ENCODE measurements around the gene RCL1. TPM values are rescaled to one million over a fixed set of nuclear protein-coding genes. Genes with fewer than 3 reads are reported as not detected.

Gene RCL1
- total and polyA plus RNA-seq, 7 experiments from 2014 or later: 21.5 to 39.4 (median 24.2) TPM

GRCh38 chr9:4796530-4796929, 3.8 kb downstream of the RCL1 start:
- H3K36me3 ChIP-seq (ENCODE audit: control insufficient read depth in 2 of 3, insufficient read depth in 3 of 3, low read length in 3 of 3): no peaks in the 10 kb centered on the region
- H3K36me3 Mint-ChIP-seq: peaks cover 0 to 11% (median 0%) of the 10 kb centered on the region in 5 donors
- ChIA-PET POLR2A (no interaction called here), CTCF (interaction anchor here (0.7 to 4.5 kb wide), 3 partner anchors 35 to 653 kb away, joined by 3 to 24 read pairs (median 3); partner anchors contain the start of gene CD274)
- no peaks in the 10 kb centered on the region for H3K27me3 ChIP-seq (ENCODE audit: control insufficient read depth in 2 of 2, insufficient read depth in 2 of 2, low read length in 2 of 2)
- peaks cover 34 to 77% (median 67%) of the 10 kb centered on the region in 7 donors for H3K4me1 Mint-ChIP-seq
- H3K4me1 ChIP-seq (ENCODE audit: control insufficient read depth in 2 of 2, insufficient read depth in 2 of 2, low read length in 2 of 2): peaks cover 4 to 21% of the 10 kb centered on the region in 2 donors
- H3K9me3 ChIP-seq (ENCODE audit: control insufficient read depth in 2 of 3, low read length in 3 of 3): no peaks in the 10 kb centered on the region
- no peaks in the 10 kb centered on the region for H3K9me3 Mint-ChIP-seq
- H3K27ac Mint-ChIP-seq: no peak overlapping the region
- no peaks in the 10 kb centered on the region for H3K27me3 Mint-ChIP-seq
- no peak overlapping the region for H3K27ac ChIP-seq (ENCODE audit: low read depth, low read length)
- ATAC-seq: no peak
- no peak for DNase-seq
- intact Hi-C loops (cut with micrococcal nuclease): loop anchor here in 1 of 2 donors (10.0 kb wide), 1 partner anchor 538 kb away; the partner anchor contains the start of gene RLN1
- no peak overlapping the region for H3K4me3 ChIP-seq (ENCODE audit: low read length)
- no peak overlapping the region for H3K4me3 Mint-ChIP-seq

- DNase-seq (no peak), ATAC-seq (no peak)
- Mint-ChIP-seq H3K27ac (peak overlapping the region in 1 of 9 donors; percentile 26), H3K4me1 (peaks cover 31 to 73% (median 61%) of the 10 kb centered on the region in 7 donors), H3K4me3 (peak overlapping the region in 1 of 10 donors; percentile 1), H3K36me3 (peaks cover 0 to 13% (median 0%) of the 10 kb centered on the region in 5 donors), H3K9me3 (no peaks in the 10 kb centered on the region), H3K27me3 (no peaks in the 10 kb centered on the region)
- H3K27ac ChIP-seq (ENCODE audit: low read depth, low read length): no peak overlapping the region
- no peaks in the 10 kb centered on the region for H3K9me3 ChIP-seq (ENCODE audit: control insufficient read depth in 2 of 3, low read length in 3 of 3)
- H3K4me1 ChIP-seq (ENCODE audit: control insufficient read depth in 2 of 2, insufficient read depth in 2 of 2, low read length in 2 of 2): peaks cover 4 to 16% of the 10 kb centered on the region in 2 donors
- no peak overlapping the region for H3K4me3 ChIP-seq (ENCODE audit: low read length)
- H3K27me3 ChIP-seq (ENCODE audit: control insufficient read depth in 2 of 2, insufficient read depth in 2 of 2, low read length in 2 of 2): no peaks in the 10 kb centered on the region
- CTCF ChIA-PET: interaction anchor here (4.5 kb wide), 1 partner anchor 36 kb away, joined by 24 read pairs; no protein-coding TSS in a partner anchor
- POLR2A ChIA-PET: no interaction called here
- no peaks in the 10 kb centered on the region for H3K36me3 ChIP-seq (ENCODE audit: control insufficient read depth in 2 of 3, insufficient read depth in 3 of 3, low read length in 3 of 3)
- intact Hi-C loops (cut with micrococcal nuclease): loop anchor here in 1 of 2 donors (1.0 to 10.0 kb wide), 2 partner anchors 35 to 538 kb away; partner anchors contain the start of gene RLN1
Observed at GRCh38 chr9:4796988-4797853, 4.5 kb downstream of the RCL1 start.

- DNase-seq: no peak
- no peak for ATAC-seq
- H3K27me3 Mint-ChIP-seq: no peaks in the 10 kb centered on the region
- peak overlapping the region in 2 of 10 donors; percentile 1 to 17 for H3K4me3 Mint-ChIP-seq
- H3K36me3 Mint-ChIP-seq: peaks cover 0 to 13% (median 0%) of the 10 kb centered on the region in 5 donors
- Histone ChIP-seq H3K4me1 (ENCODE audit: control insufficient read depth in 2 of 2, insufficient read depth in 2 of 2, low read length in 2 of 2) (peaks cover 4 to 16% of the 10 kb centered on the region in 2 donors), H3K27ac (ENCODE audit: low read depth, low read length) (peak overlapping the region; percentile 4), H3K27me3 (ENCODE audit: control insufficient read depth in 2 of 2, insufficient read depth in 2 of 2, low read length in 2 of 2) (no peaks in the 10 kb centered on the region), H3K9me3 (ENCODE audit: control insufficient read depth in 2 of 3, low read length in 3 of 3) (no peaks in the 10 kb centered on the region), H3K36me3 (ENCODE audit: control insufficient read depth in 2 of 3, insufficient read depth in 3 of 3, low read length in 3 of 3) (no peaks in the 10 kb centered on the region), H3K4me3 (ENCODE audit: low read length) (no peak overlapping the region)
- intact Hi-C loops (cut with micrococcal nuclease): loop anchor here in 1 of 2 donors (1.0 to 10.0 kb wide), 2 partner anchors 36 to 537 kb away; partner anchors contain the start of gene RLN1
- no peaks in the 10 kb centered on the region for H3K9me3 Mint-ChIP-seq
- peak overlapping the region in 3 of 9 donors; percentile 6 to 26 (median 21) for H3K27ac Mint-ChIP-seq
- peaks cover 31 to 72% (median 60%) of the 10 kb centered on the region in 7 donors for H3K4me1 Mint-ChIP-seq
- ChIA-PET POLR2A (no interaction called here), CTCF (interaction anchor here (4.5 kb wide), 1 partner anchor 36 kb away, joined by 24 read pairs; no protein-coding TSS in a partner anchor)
Observed at GRCh38 chr9:4797854-4798150, 5.1 kb downstream of the RCL1 start.

- Histone ChIP-seq H3K27me3 (ENCODE audit: control insufficient read depth in 2 of 2, insufficient read depth in 2 of 2, low read length in 2 of 2) (no peaks in the 10 kb centered on the region), H3K4me1 (ENCODE audit: control insufficient read depth in 2 of 2, insufficient read depth in 2 of 2, low read length in 2 of 2) (peaks cover 4 to 16% of the 10 kb centered on the region in 2 donors), H3K9me3 (ENCODE audit: control insufficient read depth in 2 of 3, low read length in 3 of 3) (no peaks in the 10 kb centered on the region), H3K4me3 (ENCODE audit: low read length) (no peak overlapping the region), H3K27ac (ENCODE audit: low read depth, low read length) (peak overlapping the region; percentile 4), H3K36me3 (ENCODE audit: control insufficient read depth in 2 of 3, insufficient read depth in 3 of 3, low read length in 3 of 3) (no peaks in the 10 kb centered on the region)
- Mint-ChIP-seq H3K4me3 (peak overlapping the region in 2 of 10 donors; percentile 1 to 17), H3K27ac (peak overlapping the region in 3 of 9 donors; percentile 21 to 48 (median 26)), H3K4me1 (peaks cover 33 to 78% (median 66%) of the 10 kb centered on the region in 7 donors), H3K27me3 (no peaks in the 10 kb centered on the region), H3K36me3 (peaks cover 0 to 13% (median 6%) of the 10 kb centered on the region in 5 donors), H3K9me3 (no peaks in the 10 kb centered on the region)
- CTCF ChIA-PET: interaction anchor here (0.6 to 4.5 kb wide), 2 partner anchors 10 to 37 kb away, joined by 3 to 24 read pairs; no protein-coding TSS in a partner anchor
- intact Hi-C loops (cut with micrococcal nuclease): loop anchor here in 1 of 2 donors (10.0 kb wide), 1 partner anchor 536 kb away; the partner anchor contains the start of gene RLN1
- DNase-seq (no peak), ATAC-seq (no peak)
- POLR2A ChIA-PET: no interaction called here
Observed at GRCh38 chr9:4798281-4799032, 5.7 kb downstream of the RCL1 start.

- no peak for ATAC-seq
- DNase-seq: no peak
- intact Hi-C loops (cut with micrococcal nuclease): loop anchor here in 1 of 2 donors (10.0 kb wide), 1 partner anchor 536 kb away; the partner anchor contains the start of gene RLN1
- H3K27me3 ChIP-seq (ENCODE audit: control insufficient read depth in 2 of 2, insufficient read depth in 2 of 2, low read length in 2 of 2): no peaks in the 10 kb centered on the region
- Mint-ChIP-seq H3K27ac (no peak overlapping the region), H3K4me1 (peaks cover 28 to 76% (median 61%) of the 10 kb centered on the region in 7 donors), H3K36me3 (peaks cover 0 to 17% (median 12%) of the 10 kb centered on the region in 5 donors), H3K27me3 (no peaks in the 10 kb centered on the region), H3K4me3 (peak overlapping the region in 2 of 10 donors; percentile 7 to 21), H3K9me3 (peaks cover 0 to 3% (median 0%) of the 10 kb centered on the region in 11 donors)
- no peak overlapping the region for H3K27ac ChIP-seq (ENCODE audit: low read depth, low read length)
- H3K36me3 ChIP-seq (ENCODE audit: control insufficient read depth in 2 of 3, insufficient read depth in 3 of 3, low read length in 3 of 3): no peaks in the 10 kb centered on the region
- H3K9me3 ChIP-seq (ENCODE audit: control insufficient read depth in 2 of 3, low read length in 3 of 3): no peaks in the 10 kb centered on the region
- POLR2A ChIA-PET: no interaction called here
- CTCF ChIA-PET: interaction anchor here (0.6 kb wide), 1 partner anchor 9 kb away, joined by 3 read pairs; no protein-coding TSS in a partner anchor
- peaks cover under 1 to 10% of the 10 kb centered on the region in 2 donors for H3K4me1 ChIP-seq (ENCODE audit: control insufficient read depth in 2 of 2, insufficient read depth in 2 of 2, low read length in 2 of 2)
- H3K4me3 ChIP-seq (ENCODE audit: low read length): no peak overlapping the region
Observed at GRCh38 chr9:4799033-4799430, 6.3 kb downstream of the RCL1 start.

- Histone ChIP-seq H3K9me3 (ENCODE audit: control insufficient read depth in 2 of 3, low read length in 3 of 3) (peaks cover 0 to under 1% (median 0%) of the 10 kb centered on the region in 3 experiments), H3K27ac (ENCODE audit: low read depth, low read length) (no peak overlapping the region), H3K4me1 (ENCODE audit: control insufficient read depth in 2 of 2, insufficient read depth in 2 of 2, low read length in 2 of 2) (peaks cover 0 to 6% of the 10 kb centered on the region in 2 donors), H3K36me3 (ENCODE audit: control insufficient read depth in 2 of 3, insufficient read depth in 3 of 3, low read length in 3 of 3) (peaks cover 0 to 4% (median 0%) of the 10 kb centered on the region in 3 experiments), H3K4me3 (ENCODE audit: low read length) (no peak overlapping the region), H3K27me3 (ENCODE audit: control insufficient read depth in 2 of 2, insufficient read depth in 2 of 2, low read length in 2 of 2) (no peaks in the 10 kb centered on the region)
- POLR2A ChIA-PET: no interaction called here
- intact Hi-C loops (cut with micrococcal nuclease): loop anchor here in 1 of 2 donors (10.0 kb wide), 1 partner anchor 535 kb away; the partner anchor contains the start of gene RLN1
- ATAC-seq (no peak), DNase-seq (no peak)
- H3K27ac Mint-ChIP-seq: no peak overlapping the region
- H3K27me3 Mint-ChIP-seq: no peaks in the 10 kb centered on the region
- CTCF ChIA-PET: no interaction called here
- H3K4me1 Mint-ChIP-seq: peaks cover 27 to 69% (median 54%) of the 10 kb centered on the region in 7 donors
- H3K36me3 Mint-ChIP-seq: peaks cover 0 to 17% (median 13%) of the 10 kb centered on the region in 5 donors
- no peak overlapping the region for H3K4me3 Mint-ChIP-seq
- peaks cover 0 to 3% (median 0%) of the 10 kb centered on the region in 11 donors for H3K9me3 Mint-ChIP-seq
Observed at GRCh38 chr9:4799775-4800174, 7.0 kb downstream of the RCL1 start.
